K562 (cell line): ENCODE results near the gene MAGEB10. TPM values are rescaled to one million over a fixed set of nuclear protein-coding genes. Genes with fewer than 3 reads are reported as not detected.

Experiments
- ATAC-seq: fragments of 200-7000 bp; cut with Tn5 transposase; 3 replicates; pipeline ENCODE4 v1.9.1; 2020; ENCODE audit warnings: moderate library complexity
- BruUV-seq: library from RNA; stranded (reverse); fragments of 400-500 nt; replicated peaks from 2 replicates; lab custom pipeline; 2021; lab: Mats Ljungman, UMichigan
- CTCF ChIA-PET: fragments of 300-600 bp; formaldehyde crosslinking; extraction: SDS; loops from one replicate; lab custom pipeline; 2021; ENCODE audit warnings: low intra/inter-chr PET ratio; lab: Yijun Ruan, JAX
- POLR2A ChIA-PET: fragments of 300-600, 350-650 bp; sonication (Branson Sonifier 250); formaldehyde crosslinking; extraction: SDS; loops from one replicate; lab custom pipeline; 2021; ENCODE audit warnings: antibody characterized with exemption, inconsistent platforms; lab: Yijun Ruan, JAX
- DNase-seq, 4 experiments: peaks; one replicate each; pipeline versions ENCODE4 v3.0.0 to v3.0.0-alpha.2; 2011 to 2018; ENCODE audit warnings: low spot score in 3 of 4, mixed read lengths in 3 of 4; ENCODE audit errors: extremely low read depth in 1 of 4
- FAIRE-seq: peaks from 2 replicates; lab custom pipeline; 2011; peaks lifted over from hg19 to GRCh38; lab: Jason Lieb, UNC
- H2AFZ ChIP-seq: 2 replicates; pipeline ENCODE4 v1.6.0; 2011; ENCODE audit warnings: low read depth, low read length, control low read depth, inconsistent platforms
- H3K27ac ChIP-seq: fragments of 200-600 bp; 3 replicates; pipeline ENCODE4 v1.8.0; 2011; ENCODE audit warnings: low read depth, mild to moderate bottlenecking, control low read depth, inconsistent platforms, low read length, moderate library complexity, mixed read lengths; ENCODE audit errors: extremely low read depth
- H3K27me3 ChIP-seq, 2 experiments: fragments of 300-600 bp in 1 of 2; 2 replicates in 1 of 2; 3 replicates in 1 of 2; pipeline versions ENCODE4 v1.6.0 to v1.8.0; 2011; ENCODE audit warnings: inconsistent platforms in 2 of 2, low read length in 2 of 2, mild to moderate bottlenecking in 1 of 2, mixed read lengths in 1 of 2, moderate library complexity in 1 of 2; ENCODE audit not compliant: control insufficient read depth in 2 of 2, insufficient read depth in 2 of 2
- H3K36me3 ChIP-seq: fragments of 300-600 bp; 3 replicates; pipeline ENCODE4 v1.8.0; 2011; ENCODE audit warnings: mild to moderate bottlenecking, low read length, inconsistent platforms; ENCODE audit not compliant: control insufficient read depth, insufficient read depth
- H3K4me1 ChIP-seq, 2 experiments: fragments of 200-600 bp in 1 of 2; replicated peaks in 1 of 2; 2 replicates in 1 of 2; 3 replicates in 1 of 2; pipeline versions ENCODE4 v1.5.1 to v1.8.0; 2011; ENCODE audit warnings: inconsistent platforms in 2 of 2, low read length in 2 of 2, mild to moderate bottlenecking in 1 of 2, mixed read lengths in 1 of 2, moderate library complexity in 1 of 2; ENCODE audit not compliant: control insufficient read depth in 2 of 2, insufficient read depth in 2 of 2
- H3K4me2 ChIP-seq: 2 replicates; pipeline ENCODE4 v1.6.1; 2011; ENCODE audit warnings: low read length, control low read depth, inconsistent platforms, mixed read lengths; ENCODE audit not compliant: insufficient read depth
- H3K4me3 ChIP-seq: fragments of 200-600 bp; sonication (generic), shearing (Covaris generic); 2 replicates; pipeline ENCODE4 v1.5.1; 2016; ENCODE audit warnings: control low read depth, inconsistent platforms
- H3K79me2 ChIP-seq: fragments of 200-600 bp; 3 replicates; pipeline ENCODE4 v1.8.0; 2011; ENCODE audit warnings: low read length, inconsistent platforms; ENCODE audit not compliant: control insufficient read depth, insufficient read depth
- H3K9ac ChIP-seq, 2 experiments: 2 replicates each; pipeline versions ENCODE4 v1.6.0 to v1.6.1; 2011; ENCODE audit warnings: low read depth in 2 of 2, low read length in 2 of 2, control low read depth in 1 of 2, inconsistent platforms in 1 of 2, mild to moderate bottlenecking in 1 of 2, mixed read lengths in 1 of 2; ENCODE audit not compliant: insufficient read depth in 1 of 2
- H3K9me1 ChIP-seq: one replicate; pipeline ENCODE4 v1.6.0; 2011; ENCODE audit warnings: inconsistent platforms, mild to moderate bottlenecking, low read length, moderate library complexity; ENCODE audit not compliant: control insufficient read depth, insufficient read depth
- H3K9me3 ChIP-seq: replicated peaks from 2 replicates; pipeline ENCODE4 v1.5.1; 2011; ENCODE audit warnings: low read depth, low read length, inconsistent platforms; ENCODE audit not compliant: control insufficient read depth, insufficient read depth
- H4K20me1 ChIP-seq: replicated peaks from 2 replicates; pipeline ENCODE4 v1.6.1; 2011; ENCODE audit warnings: low read length, inconsistent platforms, mixed read lengths; ENCODE audit not compliant: control insufficient read depth, insufficient read depth
- E2F1 ChIP-seq: sonication (generic); formaldehyde crosslinking; IDR thresholded peaks from 2 replicates; pipeline ENCODE4 v1.8.1; 2023; ENCODE audit warnings: mild to moderate bottlenecking, missing genetic modification reagents, moderate library complexity
- KLF1 ChIP-seq: fragments of 450-650 bp; IDR thresholded peaks from 2 replicates; pipeline ENCODE4 v1.6.1; 2016; ENCODE audit warnings: missing genetic modification characterization, missing compliant biosample characterization
- KLF13 ChIP-seq: fragments of 450-650 bp; IDR thresholded peaks from 2 replicates; pipeline ENCODE4 v1.6.1; 2016; ENCODE audit warnings: missing genetic modification characterization, low read depth, mild to moderate bottlenecking, missing compliant biosample characterization, moderate library complexity, borderline replicate concordance
- REST ChIP-seq, 2 experiments: fragments of 450-650 bp; formaldehyde crosslinking in 1 of 2; IDR thresholded peaks; 2 replicates each; pipeline versions ENCODE4 v1.4.0 to v1.6.1; 2014 to 2020; ENCODE audit warnings: mild to moderate bottlenecking in 2 of 2, borderline replicate concordance in 1 of 2, low read depth in 1 of 2
- TSHZ1 ChIP-seq: fragments of 250-450 bp; sonication (Bioruptor Pico); IDR thresholded peaks from 2 replicates; pipeline ENCODE4 v1.4.0; 2020; ENCODE audit warnings: mild to moderate bottlenecking, moderate library complexity
- ZNF398 ChIP-seq: fragments of 250-450 bp; sonication (Bioruptor Pico); IDR thresholded peaks from 2 replicates; pipeline ENCODE4 v1.8.0; 2021; ENCODE audit warnings: moderate library complexity, mild to moderate bottlenecking, inconsistent platforms
- ZNF561 ChIP-seq: fragments of 450-650 bp; formaldehyde crosslinking; conservative IDR thresholded peaks from 2 replicates; pipeline ENCODE4 v1.4.0; 2020; ENCODE audit warnings: mild to moderate bottlenecking, moderate library complexity
- in situ Hi-C: fragments of 300-500 bp; cut with MboI; formaldehyde crosslinking; loops from 4 replicates; pipeline ENCODE4 v1.15.0; 2018; ENCODE audit warnings: inconsistent platforms, mixed read lengths
- intact Hi-C: fragments of 100-400 bp; cut with micrococcal nuclease; formaldehyde crosslinking; loops from 2 replicates; pipeline ENCODE4 v1.14.2; 2022
- polyA plus RNA-seq, 8 experiments: library from polyadenylated mRNA; depleted of rRNA in 4 of 8; stranded (reverse) in 5 of 8; unstranded in 3 of 8; fragments of >200 nt; fragmentation: Nextera tagmentation in 2 of 8; fragmentation: Illumina TruSeq in 1 of 8; extraction: Ambion mirVana in 2 of 8; extraction: Trizol in 1 of 8; gene quantifications; 2 replicates each; pipeline versions ENCODE4 v1.2.1 to v1.2.3, GENCODE V29; 2011 to 2014; ENCODE audit warnings: inconsistent platforms in 1 of 8, missing spikeins in 1 of 8
- total RNA-seq, 7 experiments: library from RNA; depleted of rRNA in 6 of 7; stranded (reverse); fragments of >200 nt in 6 of 7; fragmentation: Illumina TruSeq in 2 of 7; extraction: Trizol in 2 of 7; gene quantifications; 2 replicates each; pipeline versions ENCODE4 v1.2.1 to v1.2.3, GENCODE V29; 2011 to 2021; ENCODE audit warnings: low replicate concordance in 1 of 7

MAGEB10 gene
- total and polyA plus RNA-seq, 9 of the 15 experiments (the other 6 are each of a cell fraction or from before 2014, with no cell fraction given), result 0.07 to 0.76 (median 0.42) TPM

- ChIA-PET POLR2A (no interaction called here), CTCF (no interaction called here)
- Histone ChIP-seq H3K9me3 (no peaks in the 10 kb centered on the region), H2AFZ (no peak overlapping the region), H3K79me2 (no peaks in the 10 kb centered on the region), H3K36me3 (no peaks in the 10 kb centered on the region), H3K4me2 (no peak overlapping the region), H3K4me1 (no peaks in the 10 kb centered on the region), H3K27ac (no peak overlapping the region), H3K4me3 (no peak overlapping the region), H3K9ac (no peak overlapping the region), H3K27me3 (no peaks in the 10 kb centered on the region), H4K20me1 (no peaks in the 10 kb centered on the region), H3K9me1 (no peaks in the 10 kb centered on the region)
- FAIRE-seq, result no peak
- no peak for DNase-seq
- no peak for ATAC-seq
- intact Hi-C loops (no loop called here), in situ Hi-C loops (no loop called here)
- no TSS peak for BruUV-seq
- no peak for TF ChIP-seq KLF1 (tag)
- no peak for TF ChIP-seq TSHZ1 (CRISPR knock-in tag)
- TF ChIP-seq E2F1 (CRISPR knock-in tag), result no peak
- TF ChIP-seq ZNF561 (CRISPR knock-in tag), result no peak
- no peak for TF ChIP-seq REST (IDR thresholded peaks at IDR 0.05; ENCODE audit: borderline replicate concordance)
- no peak for TF ChIP-seq REST (CRISPR knock-in tag; IDR thresholded peaks at IDR 0.05; ENCODE audit: low read depth)
- TF ChIP-seq ZNF398, result no peak
- no peak for TF ChIP-seq KLF13 (tag)
Measured at GRCh38 chrX:27767387-27767786, 40.4 kb upstream of the MAGEB10 start.
